Measurements from ENCODE around the gene WDR11. TPM values are rescaled to one million over a fixed set of nuclear protein-coding genes. Genes with fewer than 3 reads are reported as not detected.
"Not testable (repeated sequence)": the region's sequence is repeated elsewhere in the genome, so short reads cannot be mapped to it uniquely, and the experiment has no call there.

WDR11 gene
- total RNA-seq, 1 experiment from 2014 or later: 52.8 TPM

DNA sequence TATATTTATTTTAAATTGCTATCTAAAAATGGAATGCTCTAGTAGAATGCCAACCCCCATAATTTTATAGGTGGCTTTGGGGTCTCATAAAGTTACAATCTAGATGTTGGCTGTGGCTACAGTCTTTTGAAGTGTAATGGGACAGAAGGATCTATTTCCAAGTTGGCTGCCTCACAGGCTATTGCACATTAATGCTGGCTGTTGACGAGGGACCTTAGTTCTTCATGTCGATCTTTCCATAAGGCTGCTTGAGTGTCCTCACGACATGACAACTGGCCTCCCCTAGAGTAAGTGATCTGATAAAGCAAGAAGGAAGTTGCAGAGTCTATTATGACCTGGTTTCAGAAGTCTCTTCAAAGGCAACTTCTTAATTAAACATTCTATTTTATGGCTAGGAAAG is 36.3 kb downstream of the WDR11 start:
- no peaks in the 10 kb centered on the region for H3K27me3 ChIP-seq (replicated peaks)
- peaks cover 61% of the 10 kb centered on the region for H3K36me3 ChIP-seq
- DNase-seq (ENCODE audit: low read depth in 1 of 2, low spot score in 2 of 2): no peak
- no peaks in the 10 kb centered on the region for H3K4me1 ChIP-seq (replicated peaks)
- H3K4me3 ChIP-seq: no peak overlapping the region
- H3K9me3 ChIP-seq (replicated peaks): no peaks in the 10 kb centered on the region
- H3K27ac ChIP-seq: no peak overlapping the region

DNA sequence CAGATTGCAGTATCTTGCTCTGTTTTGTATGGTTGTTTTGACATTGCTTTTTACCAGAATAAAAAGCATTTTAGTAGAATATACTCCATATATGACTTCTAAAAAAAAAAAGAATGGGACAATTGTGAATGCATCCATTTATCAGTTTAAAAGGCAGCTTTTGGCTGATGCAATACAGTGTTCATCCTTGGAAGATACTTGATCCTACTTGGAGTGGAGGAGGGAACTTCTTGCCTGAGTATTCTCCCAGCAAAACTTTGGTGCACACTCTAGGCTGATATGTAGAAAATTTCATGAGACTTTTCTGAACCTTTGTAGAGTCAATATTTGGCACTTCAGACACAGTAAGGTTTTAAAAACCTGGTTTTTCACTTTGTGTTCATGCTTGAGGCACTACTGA is 40.2 kb downstream of the WDR11 start:
- H3K4me1 ChIP-seq (replicated peaks): no peaks in the 10 kb centered on the region
- no peak for DNase-seq (ENCODE audit: low read depth in 1 of 2, low spot score in 2 of 2)
- no peaks in the 10 kb centered on the region for H3K9me3 ChIP-seq (replicated peaks)
- H3K27me3 ChIP-seq (replicated peaks): no peaks in the 10 kb centered on the region
- H3K36me3 ChIP-seq: peaks cover 42% of the 10 kb centered on the region
- no peak overlapping the region for H3K27ac ChIP-seq
- no peak overlapping the region for H3K4me3 ChIP-seq

DNA sequence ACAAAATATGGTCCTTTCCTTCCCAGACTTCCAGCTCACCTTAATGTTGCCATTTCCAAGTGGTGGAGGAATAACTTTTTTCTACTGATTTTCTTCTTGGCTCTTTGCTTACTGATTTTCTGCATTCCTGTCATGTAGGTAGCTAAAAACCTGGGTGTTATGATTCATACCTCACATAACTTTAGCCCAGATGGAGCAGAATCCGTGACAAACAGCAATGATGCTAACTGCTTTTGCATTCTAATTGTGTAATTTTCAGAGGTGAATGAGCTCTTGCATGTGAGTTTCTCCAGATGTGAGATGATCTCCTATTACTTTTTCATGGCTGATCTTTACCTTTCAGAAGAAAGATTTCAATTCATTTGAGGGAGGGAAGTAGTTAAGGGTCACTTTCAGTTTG is 43.4 kb downstream of the WDR11 start:
- Histone ChIP-seq H3K9me3 (replicated peaks) (no peaks in the 10 kb centered on the region), H3K27me3 (replicated peaks) (no peaks in the 10 kb centered on the region), H3K27ac (no peak overlapping the region), H3K36me3 (peaks cover 39% of the 10 kb centered on the region), H3K4me1 (replicated peaks) (no peaks in the 10 kb centered on the region), H3K4me3 (no peak overlapping the region)
- DNase-seq (ENCODE audit: low read depth in 1 of 2, low spot score in 2 of 2): no peak

DNA sequence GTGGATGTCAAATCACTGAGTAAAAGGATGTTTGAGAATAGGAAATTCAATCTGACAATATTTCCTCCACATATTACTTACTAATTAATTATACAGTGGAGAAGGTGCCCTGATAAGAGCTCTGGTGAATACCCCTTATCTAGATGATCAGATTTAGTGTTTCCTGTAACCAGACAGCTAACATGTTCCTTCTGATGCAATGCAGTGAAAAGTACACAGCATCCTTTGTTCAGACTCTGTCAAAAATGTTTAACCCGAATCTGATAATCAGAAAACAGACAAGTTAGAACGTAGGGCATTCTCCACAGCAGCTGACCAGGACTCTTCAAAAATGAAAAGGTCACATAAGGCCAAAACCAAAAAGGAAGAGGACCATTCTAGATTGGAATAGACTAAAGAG is 46.2 kb downstream of the WDR11 start:
- Histone ChIP-seq H3K4me1 (replicated peaks) (no peaks in the 10 kb centered on the region), H3K4me3 (no peak overlapping the region), H3K27ac (no peak overlapping the region), H3K9me3 (replicated peaks) (no peaks in the 10 kb centered on the region), H3K27me3 (replicated peaks) (no peaks in the 10 kb centered on the region), H3K36me3 (peaks cover 32% of the 10 kb centered on the region)
- DNase-seq (ENCODE audit: low read depth in 1 of 2, low spot score in 2 of 2): no peak

DNA sequence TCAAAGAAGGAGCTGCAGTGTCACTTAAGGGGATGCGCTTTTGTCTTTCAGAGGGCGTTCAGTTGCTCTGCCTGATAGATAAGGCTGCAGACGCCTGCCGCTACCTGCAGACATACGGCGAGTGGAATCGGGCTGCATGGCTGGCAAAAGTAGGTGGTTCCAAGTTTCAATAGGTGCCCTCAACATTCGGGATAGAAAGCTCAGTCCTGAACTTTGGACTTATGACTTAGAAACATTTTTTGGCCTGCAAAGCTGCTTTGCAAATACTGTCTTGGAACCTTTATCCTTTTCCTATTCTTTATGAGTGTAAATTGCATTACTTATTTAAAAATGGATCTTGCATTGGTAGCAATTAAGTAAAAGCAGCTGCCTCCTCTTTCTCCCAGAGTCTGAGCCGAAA is 54.1 kb downstream of the WDR11 start:
- Histone ChIP-seq H3K27ac (no peak overlapping the region), H3K4me1 (replicated peaks) (no peaks in the 10 kb centered on the region), H3K27me3 (replicated peaks) (no peaks in the 10 kb centered on the region), H3K4me3 (no peak overlapping the region), H3K9me3 (replicated peaks) (no peaks in the 10 kb centered on the region), H3K36me3 (peaks cover 69% of the 10 kb centered on the region)
- DNase-seq (ENCODE audit: low read depth in 1 of 2, low spot score in 2 of 2): no peak

DNA sequence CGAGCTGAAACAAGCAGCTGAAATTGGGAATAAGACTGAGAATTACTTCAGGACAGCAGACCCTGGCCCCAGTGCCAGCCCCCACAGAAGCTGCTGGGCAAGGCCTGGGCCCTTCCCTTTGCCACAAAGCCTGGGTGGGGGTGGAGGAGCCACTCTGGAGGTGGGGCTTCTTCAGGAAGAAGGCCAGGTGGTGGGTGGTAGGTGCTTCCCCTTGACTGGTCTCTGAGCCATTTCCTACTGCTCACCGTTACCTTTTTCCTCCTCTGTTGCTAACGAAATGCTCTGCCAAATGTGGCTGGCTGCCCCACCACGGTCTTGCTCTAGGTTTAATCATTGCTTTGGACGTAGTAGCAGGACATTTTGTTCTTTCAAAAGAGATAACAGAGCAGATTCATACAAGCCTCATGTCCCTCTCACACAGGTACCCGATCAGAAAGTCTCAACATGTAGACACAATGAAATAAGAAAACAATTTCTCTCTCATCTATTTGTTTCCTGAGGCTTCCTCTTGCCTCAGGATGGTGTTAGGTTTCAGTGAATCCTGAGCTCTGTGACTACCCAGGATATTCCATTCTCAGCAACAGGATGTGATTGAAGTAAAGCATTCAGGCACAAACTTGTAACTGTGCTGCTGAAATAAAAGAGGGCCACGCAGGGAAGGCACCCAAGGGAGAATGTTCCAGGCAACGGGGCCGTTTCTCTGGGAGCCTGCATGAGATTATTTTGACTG is 66.5 kb downstream of the WDR11 start:
- Histone ChIP-seq H3K27ac (no peak overlapping the region), H3K27me3 (replicated peaks) (no peaks in the 10 kb centered on the region), H3K9me3 (replicated peaks) (peaks cover 3% of the 10 kb centered on the region; the same call in 1 of the 2 replicates), H3K4me3 (no peak overlapping the region), H3K36me3 (no peaks in the 10 kb centered on the region), H3K4me1 (replicated peaks) (no peaks in the 10 kb centered on the region)
- no peak for DNase-seq (ENCODE audit: low read depth in 1 of 2, low spot score in 2 of 2)

DNA sequence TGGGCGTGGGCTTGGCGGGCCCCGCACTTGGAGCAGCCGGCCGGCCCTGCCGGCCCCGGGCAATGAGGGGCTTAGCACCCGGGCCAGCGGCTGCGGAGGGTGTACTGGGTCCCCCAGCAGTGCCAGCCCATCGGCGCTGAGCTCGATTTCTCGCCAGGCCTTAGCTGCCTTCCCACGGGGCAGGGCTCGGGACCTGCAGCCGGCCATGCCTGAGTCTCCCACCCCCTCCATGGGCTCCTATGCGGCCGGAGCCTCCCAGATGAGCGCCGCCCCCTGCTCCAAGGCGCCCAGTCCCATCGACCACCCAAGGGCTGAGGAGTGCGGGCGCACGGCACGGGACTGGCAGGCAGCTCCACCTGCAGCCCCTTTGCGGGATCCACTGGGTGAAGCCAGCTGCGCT is 72.7 kb downstream of the WDR11 start:
- not testable (repeated sequence) for H3K4me1 ChIP-seq (replicated peaks); H3K27me3 ChIP-seq (replicated peaks); H3K9me3 ChIP-seq (replicated peaks); H3K4me3 ChIP-seq; H3K27ac ChIP-seq; DNase-seq (ENCODE audit: low read depth in 1 of 2, low spot score in 2 of 2); H3K36me3 ChIP-seq

DNA sequence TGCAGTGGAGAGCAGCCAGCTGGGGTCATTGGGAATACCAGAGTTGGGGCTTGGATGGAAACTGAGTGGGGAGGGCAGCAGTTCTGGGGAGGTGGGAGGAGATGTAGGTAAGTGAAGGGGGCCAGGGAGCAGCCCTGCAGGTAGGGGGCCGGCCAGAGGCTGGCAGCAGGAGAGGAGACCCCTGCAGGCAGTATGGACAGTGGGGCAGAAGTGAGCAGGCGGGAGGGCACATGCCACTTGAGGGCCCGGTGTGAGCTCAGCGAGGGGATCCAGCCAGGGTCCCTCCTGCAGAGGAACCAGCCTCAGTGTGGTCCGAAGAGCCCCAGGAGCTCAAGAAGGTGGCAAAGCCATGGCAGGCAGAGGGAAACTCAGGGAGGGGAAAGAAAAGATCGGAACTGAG is 75.4 kb downstream of the WDR11 start:
- Histone ChIP-seq H3K9me3 (replicated peaks) (no peaks in the 10 kb centered on the region), H3K4me3 (no peak overlapping the region), H3K36me3 (no peaks in the 10 kb centered on the region), H3K27me3 (replicated peaks) (no peaks in the 10 kb centered on the region), H3K27ac (no peak overlapping the region), H3K4me1 (replicated peaks) (no peaks in the 10 kb centered on the region)
- DNase-seq (ENCODE audit: low read depth in 1 of 2, low spot score in 2 of 2): no peak

DNA sequence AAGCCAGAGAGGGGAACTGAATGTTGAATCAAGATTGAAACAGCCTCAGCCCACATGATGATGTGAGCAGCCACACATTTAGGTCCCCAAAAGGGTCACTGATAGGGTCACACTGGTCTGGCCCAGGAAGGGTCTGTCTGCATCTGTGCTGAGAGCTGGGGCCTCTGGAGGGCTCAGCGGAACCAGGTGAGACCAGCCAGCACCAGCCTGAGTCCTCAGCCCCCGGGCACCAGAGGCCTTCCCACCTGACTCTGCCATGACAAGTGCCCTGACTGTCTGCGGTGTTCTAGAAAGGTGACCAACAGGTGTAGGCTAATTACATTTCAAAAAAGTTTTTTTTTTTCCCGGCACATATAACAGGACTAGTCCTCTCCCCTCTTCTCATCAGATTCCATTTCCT is 76.2 kb downstream of the WDR11 start:
- Histone ChIP-seq H3K36me3 (no peaks in the 10 kb centered on the region), H3K4me1 (replicated peaks) (no peaks in the 10 kb centered on the region), H3K9me3 (replicated peaks) (no peaks in the 10 kb centered on the region), H3K27ac (no peak overlapping the region), H3K4me3 (no peak overlapping the region), H3K27me3 (replicated peaks) (no peaks in the 10 kb centered on the region)
- no peak for DNase-seq (ENCODE audit: low read depth in 1 of 2, low spot score in 2 of 2)

DNA sequence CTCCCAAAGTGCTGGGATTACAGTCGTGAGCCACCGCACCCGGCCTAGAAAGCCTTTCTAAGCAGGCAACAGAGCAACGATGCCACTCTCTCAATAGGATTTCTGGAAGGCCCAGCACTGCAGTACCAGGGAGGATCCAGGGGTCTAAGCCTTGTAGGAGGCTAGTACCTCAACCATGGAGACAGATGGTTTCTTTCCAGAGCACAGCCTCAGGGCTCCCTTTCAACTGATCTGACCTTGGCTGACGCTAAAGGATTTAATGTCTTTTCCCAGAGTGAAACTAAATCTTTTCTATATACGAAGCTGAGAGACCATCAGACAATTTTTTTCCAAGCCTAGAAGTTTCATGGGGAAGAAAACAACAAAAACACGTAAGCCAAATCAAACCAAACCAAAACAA is 78.0 kb downstream of the WDR11 start:
- H3K4me1 ChIP-seq (replicated peaks): no peaks in the 10 kb centered on the region
- no peaks in the 10 kb centered on the region for H3K36me3 ChIP-seq
- no peaks in the 10 kb centered on the region for H3K27me3 ChIP-seq (replicated peaks)
- no peak overlapping the region for H3K27ac ChIP-seq
- H3K4me3 ChIP-seq: no peak overlapping the region
- DNase-seq (ENCODE audit: low read depth in 1 of 2, low spot score in 2 of 2): no peak
- no peaks in the 10 kb centered on the region for H3K9me3 ChIP-seq (replicated peaks)

DNA sequence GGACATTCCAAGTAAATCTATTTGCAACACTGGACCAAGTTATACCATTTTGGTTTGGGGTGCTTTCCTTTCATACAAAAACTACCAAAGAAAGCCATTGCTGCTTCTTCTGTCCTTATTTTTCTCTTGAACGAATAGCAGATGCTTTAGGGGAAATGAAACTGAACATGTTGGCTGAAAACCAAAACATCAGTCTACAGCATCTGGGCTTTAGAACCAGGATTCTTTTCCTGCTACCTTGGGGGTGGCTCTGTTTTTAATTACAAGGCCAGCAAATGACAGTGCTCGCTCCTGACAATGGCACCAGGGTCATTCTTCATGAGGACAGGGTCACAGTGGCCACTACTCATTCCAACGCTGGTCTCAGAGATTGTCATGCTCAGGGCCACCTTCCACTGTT is 80.3 kb downstream of the WDR11 start:
- Histone ChIP-seq H3K4me3 (no peak overlapping the region), H3K36me3 (no peaks in the 10 kb centered on the region), H3K27me3 (replicated peaks) (no peaks in the 10 kb centered on the region), H3K4me1 (replicated peaks) (no peaks in the 10 kb centered on the region), H3K9me3 (replicated peaks) (no peaks in the 10 kb centered on the region), H3K27ac (no peak overlapping the region)
- no peak for DNase-seq (ENCODE audit: low read depth in 1 of 2, low spot score in 2 of 2)

DNA sequence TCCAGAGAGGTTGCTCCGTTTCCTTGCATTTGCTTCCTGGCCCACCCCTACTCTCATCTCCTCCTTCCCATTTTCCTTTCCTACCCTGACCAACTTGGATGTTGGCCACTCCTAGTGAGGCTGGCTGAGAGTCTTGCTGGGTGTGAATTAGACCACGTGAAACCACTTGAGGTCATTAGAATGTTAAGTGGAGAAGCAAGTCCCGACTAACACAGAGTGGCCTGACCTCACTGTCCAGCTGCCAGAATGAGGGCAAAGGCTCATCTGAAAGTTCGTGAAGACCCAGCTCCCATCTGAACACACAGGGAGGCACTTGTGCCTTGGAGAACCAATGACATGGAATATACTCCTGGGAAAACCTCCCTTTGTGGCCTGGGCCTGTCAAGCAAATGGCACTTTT is 80.8 kb downstream of the WDR11 start:
- H3K9me3 ChIP-seq (replicated peaks): no peaks in the 10 kb centered on the region
- no peak overlapping the region for H3K4me3 ChIP-seq
- no peaks in the 10 kb centered on the region for H3K27me3 ChIP-seq (replicated peaks)
- H3K4me1 ChIP-seq (replicated peaks): no peaks in the 10 kb centered on the region
- peak in 1 of 2 experiments; percentile 18 for DNase-seq (ENCODE audit: low read depth in 1 of 2, low spot score in 2 of 2)
- no peak overlapping the region for H3K27ac ChIP-seq
- no peaks in the 10 kb centered on the region for H3K36me3 ChIP-seq

DNA sequence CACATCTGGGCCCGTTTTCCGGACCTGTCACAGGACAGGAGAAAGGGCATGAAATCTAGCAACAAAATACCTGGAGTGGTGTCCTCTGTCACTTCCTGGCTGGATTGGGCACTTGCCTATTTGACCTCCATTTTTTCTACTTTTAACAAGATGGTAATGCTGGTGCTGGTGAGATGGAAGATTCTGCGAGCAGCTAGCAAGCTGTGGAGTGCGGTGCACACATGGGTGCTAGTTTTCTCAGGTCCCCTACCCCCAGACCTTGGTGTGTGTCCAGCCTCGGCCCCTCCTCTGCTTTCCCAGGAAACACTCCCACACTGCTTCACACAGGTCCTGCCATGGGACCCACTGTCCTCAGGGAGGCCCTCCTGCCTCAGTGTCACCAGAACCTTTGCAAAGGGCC is 87.7 kb downstream of the WDR11 start:
- Histone ChIP-seq H3K4me3 (no peak overlapping the region), H3K9me3 (replicated peaks) (no peaks in the 10 kb centered on the region), H3K4me1 (replicated peaks) (0 out of 2 replicates have a peak, but pooled peaks cover 6% of the 10 kb centered on the region), H3K27ac (no peak overlapping the region), H3K27me3 (replicated peaks) (no peaks in the 10 kb centered on the region), H3K36me3 (no peaks in the 10 kb centered on the region)
- no peak for DNase-seq (ENCODE audit: low read depth in 1 of 2, low spot score in 2 of 2)

DNA sequence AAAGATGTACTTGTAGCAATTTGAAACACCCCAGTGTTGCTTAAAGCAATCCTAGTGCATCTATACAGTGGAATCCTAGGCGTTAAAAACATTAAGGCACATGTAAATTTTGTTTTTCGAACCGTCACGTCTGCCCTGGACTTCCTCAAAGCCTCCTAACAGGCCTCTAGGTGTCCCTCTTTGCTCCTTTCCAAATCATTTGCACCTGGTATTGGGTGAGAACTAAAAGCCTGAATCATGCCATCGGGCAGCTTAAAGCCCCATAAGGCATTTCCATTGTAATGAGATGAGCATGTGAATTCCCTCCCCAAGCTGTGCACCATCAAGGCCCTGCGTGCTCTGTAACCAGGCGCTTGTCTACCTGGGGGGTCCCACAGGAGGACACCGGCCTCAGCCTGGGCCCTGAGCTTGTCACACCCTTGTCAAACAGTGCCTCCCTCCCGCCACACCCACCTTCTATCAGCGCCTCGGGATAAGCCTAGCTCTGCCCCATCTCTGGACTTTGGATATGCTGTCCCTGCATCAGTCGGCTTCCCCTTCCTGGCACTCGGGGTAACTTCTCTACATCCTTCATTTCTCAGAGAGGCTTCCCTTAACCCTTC is 89.2 kb downstream of the WDR11 start:
- H3K4me3 ChIP-seq: no peak overlapping the region

DNA sequence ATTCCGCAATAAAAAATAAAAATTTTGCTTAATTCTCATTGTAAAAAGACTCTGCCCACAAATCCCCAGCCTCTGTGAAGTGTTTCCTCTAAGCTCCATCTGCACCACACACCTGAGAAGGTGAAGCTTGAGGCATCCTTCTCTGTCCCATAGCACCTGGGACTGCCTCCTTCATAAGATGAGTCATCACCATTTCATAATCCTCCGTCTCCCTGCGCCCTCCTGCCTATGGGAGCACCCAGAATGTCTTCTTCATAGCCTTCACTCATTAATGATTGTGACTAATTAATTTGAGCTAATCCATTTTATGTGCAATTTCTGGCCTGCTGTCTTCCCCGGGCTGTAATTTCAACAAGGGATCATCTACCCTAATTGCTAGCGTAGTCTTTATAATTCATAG is 90.3 kb downstream of the WDR11 start:
- H3K4me1 ChIP-seq (replicated peaks): 0 out of 2 replicates have a peak, but pooled peaks cover 6% of the 10 kb centered on the region
- H3K27me3 ChIP-seq (replicated peaks): no peaks in the 10 kb centered on the region
- no peak for DNase-seq (ENCODE audit: low read depth in 1 of 2, low spot score in 2 of 2)
- H3K4me3 ChIP-seq: no peak overlapping the region
- no peaks in the 10 kb centered on the region for H3K9me3 ChIP-seq (replicated peaks)
- no peak overlapping the region for H3K27ac ChIP-seq
- H3K36me3 ChIP-seq: no peaks in the 10 kb centered on the region

More for the DNA sequence above, 89.2 kb downstream of the WDR11 start:
- Histone ChIP-seq H3K27me3 (replicated peaks) (no peaks in the 10 kb centered on the region), H3K36me3 (no peaks in the 10 kb centered on the region), H3K4me1 (replicated peaks) (0 out of 2 replicates have a peak, but pooled peaks cover 6% of the 10 kb centered on the region), H3K27ac (no peak overlapping the region), H3K9me3 (replicated peaks) (no peaks in the 10 kb centered on the region)
- DNase-seq (ENCODE audit: low read depth in 1 of 2, low spot score in 2 of 2): no peak

Data from SJSA1 (cell line).